PC-3 (cell line): ENCODE results near the gene NRG3.

ENCODE experiments used
- CTCF ChIP-seq: fragments of 300-600 bp; sonication (generic); conservative IDR thresholded peaks from 2 replicates; pipeline ENCODE4 v1.5.1; 2017; ENCODE audit warnings: antibody characterized with exemption, low read depth, mild to moderate bottlenecking, low read length
- EZH2 ChIP-seq: fragments of 300-600 bp; sonication (generic); IDR thresholded peaks from one replicate; pipeline ENCODE4 v1.6.1; 2017; ENCODE audit warnings: antibody characterized with exemption, mild to moderate bottlenecking, low read length; ENCODE audit not compliant: unreplicated experiment
- EZH2phosphoT487 ChIP-seq: fragments of 300-600 bp; sonication (generic); IDR thresholded peaks from 2 replicates; pipeline ENCODE4 v1.6.1; 2018; ENCODE audit warnings: mild to moderate bottlenecking, antibody characterized with exemption, low read length, borderline replicate concordance

GRCh38 chr10:82464966-82465365, 590.0 kb downstream of the NRG3 start:
- TF ChIP-seq CTCF = no peak
- TF ChIP-seq EZH2 = no peak
- no peak for TF ChIP-seq EZH2phosphoT487
